HG03460 (cell line): ENCODE data around the gene FES.
"Not testable (repeated sequence)": the region's sequence is repeated elsewhere in the genome, so short reads cannot be mapped to it uniquely, and the experiment has no call there.

Experiments used
- ATAC-seq: cut with Tn5 transposase; IDR thresholded peaks from one replicate; pipeline ENCODE4 v1.9.1; 2021; ENCODE audit not compliant: unreplicated experiment

Gene FES

DNA sequence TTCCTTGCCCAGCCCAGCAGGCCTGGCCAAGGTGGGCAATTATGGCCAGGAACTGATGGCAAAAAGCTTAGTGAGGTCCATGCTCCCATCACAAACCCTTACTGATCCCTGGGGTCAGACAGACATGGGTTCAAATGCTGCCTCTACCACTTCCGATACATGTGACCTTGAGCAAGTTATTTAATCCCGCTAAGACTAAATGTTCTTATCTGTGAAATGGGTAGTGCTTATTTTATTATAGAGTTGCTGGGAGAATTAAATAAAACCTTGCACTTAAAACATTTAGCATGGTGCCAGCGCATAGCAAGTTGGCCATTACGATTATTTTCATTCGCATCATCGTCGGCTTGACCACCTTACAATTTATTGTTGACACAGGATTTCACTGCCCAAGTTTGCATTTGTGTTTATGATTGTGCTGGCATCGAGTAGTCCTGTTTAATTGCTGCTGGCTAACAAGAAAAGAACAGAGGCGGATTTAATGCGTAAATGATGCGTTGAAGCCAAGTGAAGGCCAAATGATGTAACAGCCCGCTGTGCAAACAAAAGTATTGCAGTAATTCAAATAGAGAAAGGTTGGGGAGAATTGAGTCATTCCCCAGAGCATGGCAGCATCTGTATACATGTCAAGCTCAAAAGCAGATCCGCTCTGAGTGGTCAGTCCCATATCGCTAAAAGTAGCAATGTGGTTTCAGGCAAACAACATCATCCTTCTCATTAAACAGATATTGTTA lies 23.2 kb upstream of the FES start:
- no peak for ATAC-seq

- no peak for ATAC-seq
Measured at GRCh38 chr15:90862487-90862886, 21.8 kb upstream of the FES start.

- no peak for ATAC-seq
Measured at GRCh38 chr15:90862964-90863778, 21.1 kb upstream of the FES start.

DNA sequence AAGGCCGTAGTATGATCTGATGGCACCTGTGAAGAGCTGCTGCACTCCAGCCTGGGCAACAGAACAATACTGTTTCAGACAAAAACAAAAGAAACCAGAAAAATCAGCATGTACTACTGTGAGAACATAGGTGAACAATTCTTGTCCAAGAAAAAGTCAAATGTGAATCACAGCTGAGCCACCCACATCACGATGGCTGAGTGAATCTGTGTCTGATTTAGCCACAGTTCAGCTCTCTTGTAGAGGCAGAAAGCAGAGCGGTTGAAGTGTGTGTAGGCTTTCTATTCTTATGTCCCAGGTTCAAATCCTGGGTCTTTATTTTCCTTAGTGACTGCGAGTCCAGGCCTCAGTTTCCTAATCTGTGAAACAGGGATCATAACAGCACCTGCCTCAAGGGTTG lies 20.3 kb upstream of the FES start:
- ATAC-seq = no peak

DNA sequence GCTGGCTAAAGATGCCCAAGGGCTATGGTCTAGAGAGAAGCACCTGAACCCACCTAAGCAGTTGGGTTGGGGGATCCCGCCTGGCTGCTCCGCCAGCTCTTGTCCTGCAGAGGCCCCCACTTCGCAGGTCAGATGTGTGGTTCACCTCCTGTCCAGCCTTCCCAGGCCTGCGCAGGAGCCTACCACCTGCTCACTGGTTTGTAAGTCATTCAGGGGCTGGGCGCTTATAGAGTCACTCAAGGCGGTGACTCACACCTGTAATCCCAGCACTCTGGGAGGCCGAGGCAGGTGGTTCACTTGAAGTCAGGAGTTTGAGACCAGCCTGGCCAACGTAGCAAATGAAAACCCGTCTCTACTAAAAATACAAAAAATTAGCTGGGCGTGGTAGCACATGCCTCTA lies 19.8 kb upstream of the FES start:
- no peak for ATAC-seq

- ATAC-seq = no peak
Measured at GRCh38 chr15:90865702-90866101, 18.6 kb upstream of the FES start.

GRCh38 chr15:90866161-90866715 lies 18.1 kb upstream of the FES start:
- ATAC-seq = no peak

DNA sequence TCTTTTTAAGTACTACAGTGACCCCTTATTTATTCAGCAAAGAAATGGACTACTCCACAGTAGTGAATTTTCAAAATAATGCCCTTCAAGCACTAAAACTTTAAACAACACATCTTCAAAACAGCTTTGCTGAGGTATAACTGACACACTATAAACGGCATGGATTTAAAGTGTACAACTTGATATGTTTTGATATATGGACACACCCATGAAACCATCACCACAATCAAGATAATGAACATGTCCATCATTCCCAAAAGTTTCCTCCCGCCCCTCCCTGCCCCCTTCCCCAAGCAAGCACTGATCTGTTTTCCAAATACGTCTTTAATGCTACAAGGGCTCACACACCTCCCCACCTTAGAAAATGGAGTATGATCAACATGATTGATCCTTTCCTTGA lies 17.5 kb upstream of the FES start:
- ATAC-seq = no peak

DNA sequence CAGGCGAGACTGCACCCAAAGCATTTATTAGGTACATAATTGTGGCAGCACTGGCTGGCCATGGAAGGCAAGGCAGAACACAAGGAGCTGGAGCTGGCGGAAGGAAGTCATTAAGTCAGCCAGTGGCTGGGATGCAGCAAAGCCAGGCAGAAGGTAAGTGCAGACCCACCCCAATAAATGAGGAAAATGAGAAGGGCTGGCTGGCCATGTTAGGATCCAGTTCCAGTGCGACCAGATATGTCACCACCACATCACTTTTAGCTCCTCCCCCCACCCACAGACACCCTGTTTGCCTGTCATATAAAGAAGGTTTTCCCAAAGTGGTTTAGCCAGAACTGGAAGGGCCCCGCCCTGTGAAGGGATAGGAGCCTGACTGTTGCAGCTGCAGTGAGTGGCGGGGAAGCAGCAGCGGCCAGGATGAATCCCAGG lies 16.0 kb upstream of the FES start, which contains the start of gene FURIN:
TSS of gene FURIN (plus strand) at position 328 of the 429 bp plus-strand sequence. CDS start 7,153 bp downstream, outside the sequence.
- ATAC-seq = no peak

DNA sequence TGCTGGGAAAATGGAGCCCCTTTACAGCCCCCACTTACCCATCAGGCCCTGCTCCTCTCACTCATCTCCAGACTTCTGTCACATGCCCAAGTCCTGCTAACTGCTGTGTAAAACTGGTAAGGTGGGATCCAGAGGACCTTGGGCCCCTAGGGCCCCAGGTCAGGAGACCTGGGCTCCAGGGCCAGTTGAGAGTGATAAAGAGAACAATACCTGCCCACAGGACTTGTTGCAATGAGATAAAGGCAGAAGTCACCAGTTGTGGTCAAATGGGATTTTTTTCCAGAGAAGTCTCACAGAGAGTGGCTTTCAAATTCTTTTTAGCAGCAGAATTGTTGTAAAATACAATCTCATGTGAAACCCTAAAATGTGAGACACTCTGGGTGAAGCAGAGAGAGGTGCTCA lies 15.2 kb upstream of the FES start:
- no peak for ATAC-seq

- ATAC-seq = no peak
Measured at GRCh38 chr15:90869601-90870353, 14.5 kb upstream of the FES start.

DNA sequence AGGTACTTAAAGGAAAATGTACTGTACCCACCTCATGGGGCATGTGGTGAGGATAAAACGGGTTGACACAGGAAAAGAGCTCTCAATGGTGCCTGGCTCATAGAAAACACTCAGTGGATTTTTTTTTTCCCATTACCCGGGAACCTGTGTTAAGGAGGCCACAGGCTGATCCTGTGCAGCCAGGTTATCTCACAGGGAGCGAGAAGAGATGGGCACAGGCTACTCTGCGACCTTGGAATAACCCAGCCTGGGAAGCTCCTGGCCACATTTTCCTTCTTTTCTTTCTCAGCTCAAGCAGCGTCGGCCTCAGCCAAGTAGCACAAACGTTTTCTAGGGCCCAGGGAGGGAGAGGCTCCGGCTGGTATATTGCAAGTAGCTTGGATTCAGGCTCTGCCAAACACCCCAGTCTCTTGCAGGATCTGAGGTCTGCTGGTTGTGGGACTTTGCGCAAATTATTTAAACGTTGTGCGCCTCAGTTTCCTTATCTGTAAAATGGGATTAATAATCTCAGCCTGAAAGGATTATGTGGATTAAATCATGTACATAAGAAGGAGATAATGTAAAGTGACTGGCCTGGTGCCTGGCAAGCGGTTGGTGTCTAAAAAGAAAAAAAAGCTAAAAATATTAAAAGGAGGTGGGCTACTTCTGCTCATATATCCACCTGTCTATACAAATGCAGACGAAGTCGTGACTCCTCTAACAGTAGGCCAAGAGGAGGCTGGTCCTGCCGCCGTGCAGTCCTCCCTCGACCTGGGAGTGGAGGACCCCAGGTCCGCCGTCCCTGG lies 13.8 kb upstream of the FES start:
- ATAC-seq = no peak

GRCh38 chr15:90871139-90871715 lies 13.1 kb upstream of the FES start:
- ATAC-seq = no peak

DNA sequence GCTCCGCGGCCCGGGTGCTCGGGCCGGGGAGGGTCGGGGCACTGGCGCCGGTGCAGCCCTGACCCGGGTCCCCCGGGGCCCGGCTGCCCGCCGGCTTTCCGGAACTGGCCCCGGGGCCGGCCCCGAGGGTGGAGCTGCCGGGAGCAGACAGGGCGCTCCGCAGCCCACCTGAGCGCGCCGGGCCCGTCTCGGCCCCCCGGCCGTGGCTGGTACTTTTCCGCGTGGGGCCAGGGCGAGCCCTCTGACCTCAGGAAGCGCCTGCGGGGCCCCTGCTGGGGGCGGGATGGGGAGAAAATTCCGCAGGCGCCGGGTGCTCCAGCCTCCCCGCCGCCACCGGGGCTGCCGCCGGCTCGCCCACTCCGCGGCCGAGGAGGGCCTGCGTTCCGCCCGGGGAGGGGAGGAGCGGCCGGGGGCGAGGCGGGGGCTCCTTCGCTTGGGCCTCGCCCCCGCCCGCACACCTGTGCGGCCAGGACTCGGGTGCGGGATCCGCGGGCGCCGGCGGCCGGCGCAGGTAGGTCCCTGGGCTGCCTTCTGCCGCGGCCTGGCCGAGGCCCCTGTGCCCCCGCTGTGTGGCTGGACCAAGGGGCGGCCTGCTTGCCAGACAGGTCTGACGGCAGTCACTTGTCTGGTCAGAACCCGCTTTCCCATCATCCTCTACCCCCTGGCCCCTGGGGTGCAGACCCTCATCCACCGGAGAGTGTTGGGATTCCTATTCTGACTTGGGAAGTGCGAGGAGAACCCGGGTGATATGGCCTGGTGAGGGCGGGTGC lies 12.4 kb upstream of the FES start:
- no peak for ATAC-seq

GRCh38 chr15:90872486-90873184 lies 11.7 kb upstream of the FES start:
- ATAC-seq = no peak

GRCh38 chr15:90873488-90873997 lies 10.8 kb upstream of the FES start:
- ATAC-seq = no peak

GRCh38 chr15:90873998-90874605 lies 10.2 kb upstream of the FES start:
- ATAC-seq = no peak

DNA sequence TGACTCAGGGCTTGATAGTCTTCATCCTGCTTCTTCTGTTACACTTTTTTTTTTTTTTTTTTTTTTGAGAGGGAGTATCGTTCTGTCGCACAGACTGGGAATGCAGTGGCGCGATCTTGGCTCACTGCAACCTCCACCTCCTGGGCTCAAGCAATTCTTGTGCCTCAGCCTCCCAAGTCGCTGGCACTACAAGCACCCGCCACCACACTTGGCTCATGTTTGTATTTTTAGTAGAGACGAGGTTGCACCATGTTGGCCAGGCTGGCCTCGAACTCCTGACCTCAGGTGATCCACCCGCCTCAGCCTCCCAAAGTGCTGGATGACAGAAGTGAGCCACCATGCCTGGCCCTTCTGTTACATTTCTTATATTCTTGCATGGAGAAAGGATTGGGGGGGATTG lies 9.3 kb upstream of the FES start:
- ATAC-seq = not testable (repeated sequence)
